Peyer's patch (tissue), 4 donors: ENCODE data around the gene ART3. TPM values are rescaled to one million over a fixed set of nuclear protein-coding genes. Genes with fewer than 3 reads are reported as not detected.

ENCODE experiments used
- DNase-seq, 3 donors: peaks; one replicate each; pipeline ENCODE4 v3.0.0-alpha.2; 2017 to 2019
- H3K27ac ChIP-seq, 4 donors: fragments of 200-600 bp; sonication (generic); one replicate each; pipeline ENCODE4 v1.5.1; 2016 to 2019
- H3K27me3 ChIP-seq, 2 donors: fragments of 200-600 bp; sonication (generic); one replicate each; pipeline ENCODE4 v1.5.1; 2019
- H3K36me3 ChIP-seq, 3 donors: fragments of 200-600 bp; sonication (generic); one replicate each; pipeline ENCODE4 v1.5.1; 2016 to 2019
- H3K4me1 ChIP-seq, 4 donors: fragments of 200-600 bp; sonication (generic); one replicate each; pipeline ENCODE4 v1.5.1; 2016 to 2019
- H3K4me3 ChIP-seq, 4 donors: fragments of 200-600 bp; sonication (generic); 1 replicate in 3 of 4; 2 replicates in 1 of 4; pipeline ENCODE4 v1.5.1; 2016 to 2019; ENCODE audit warnings: mild to moderate bottlenecking in 1 of 4
- H3K9me3 ChIP-seq, 4 donors: fragments of 200-600 bp; sonication (generic); one replicate each; pipeline ENCODE4 v1.5.1; 2016 to 2019; ENCODE audit warnings: mild to moderate bottlenecking in 1 of 4
- CTCF ChIP-seq, 6 experiments: fragments of 450-650 bp in 4 of 6; fragments of 200-600 bp in 2 of 6; sonication (generic) in 1 of 6; IDR thresholded peaks; one replicate each; pipeline ENCODE4 v1.5.1; 2017 to 2019; ENCODE audit warnings: antibody characterized with exemption in 6 of 6, mild to moderate bottlenecking in 3 of 6, moderate library complexity in 1 of 6
- POLR2A ChIP-seq, 2 donors: fragments of 450-650 bp; IDR thresholded peaks; one replicate each; pipeline ENCODE4 v1.5.1; 2017; ENCODE audit warnings: antibody characterized with exemption in 2 of 2, mild to moderate bottlenecking in 2 of 2, moderate library complexity in 2 of 2
- total RNA-seq, 4 donors: library from RNA; depleted of rRNA; stranded (reverse); fragments of >200 nt; gene quantifications; one replicate each; pipeline ENCODE4 v1.1.0, GENCODE V29; 2016

The ART3 gene
- total RNA-seq, 4 donors from 2014 or later: 0.85 TPM; not detected in 3

DNA sequence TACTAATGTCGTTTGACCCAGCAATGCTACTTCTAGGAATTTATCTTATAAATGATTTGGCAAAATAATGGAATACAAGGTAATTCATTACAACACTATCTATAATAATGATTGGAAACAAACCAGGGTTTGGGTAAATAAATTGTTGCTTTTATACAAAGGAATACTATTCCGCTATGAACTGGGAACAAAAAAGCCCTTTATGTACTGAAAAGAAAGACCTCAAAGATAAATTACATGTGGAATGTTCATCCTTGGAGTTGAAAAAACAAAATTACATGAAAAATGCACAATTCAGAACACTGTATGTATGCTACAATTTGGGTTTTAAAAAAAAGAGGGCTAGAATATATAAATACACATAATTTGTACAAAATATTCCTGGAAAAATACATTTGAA is 78.8 kb downstream of the ART3 start:
- TF ChIP-seq POLR2A (IDR thresholded peaks at IDR 0.05): no peak
- no peak for TF ChIP-seq CTCF (IDR thresholded peaks at IDR 0.05)
- no peak overlapping the region for H3K27ac ChIP-seq
- DNase-seq: no peak
- no peaks in the 10 kb centered on the region for H3K27me3 ChIP-seq
- peaks cover 0 to 9% (median 0%) of the 10 kb centered on the region in 4 donors for H3K4me1 ChIP-seq
- no peak overlapping the region for H3K4me3 ChIP-seq
- H3K36me3 ChIP-seq: peaks cover 0 to 6% (median 0%) of the 10 kb centered on the region in 3 donors
- H3K9me3 ChIP-seq: no peaks in the 10 kb centered on the region

DNA sequence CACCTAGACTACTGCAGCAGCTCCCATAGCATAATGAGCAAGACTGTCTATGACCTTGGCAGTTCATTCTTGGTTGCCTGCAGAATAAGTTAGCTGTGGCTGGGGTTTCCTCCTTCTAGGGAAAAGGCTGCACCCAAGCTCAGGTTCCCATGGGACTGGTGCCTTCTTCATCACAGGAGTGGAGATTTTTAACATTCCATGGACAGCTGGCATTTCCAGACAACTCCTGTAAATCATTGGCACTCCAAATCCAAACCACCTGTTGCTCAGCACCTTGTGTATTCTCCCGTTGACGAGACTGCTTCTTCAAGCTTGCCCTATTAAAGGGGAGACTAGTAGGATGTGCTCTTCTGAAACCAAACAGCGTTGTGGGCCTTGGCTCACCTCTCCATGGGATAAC is 81.5 kb downstream of the ART3 start:
- Histone ChIP-seq H3K27me3 (no peaks in the 10 kb centered on the region), H3K36me3 (peaks cover 0 to 31% (median 0%) of the 10 kb centered on the region in 3 donors), H3K9me3 (no peaks in the 10 kb centered on the region), H3K4me3 (no peak overlapping the region), H3K4me1 (no peaks in the 10 kb centered on the region), H3K27ac (no peak overlapping the region)
- no peak for TF ChIP-seq CTCF (IDR thresholded peaks at IDR 0.05)
- TF ChIP-seq POLR2A (IDR thresholded peaks at IDR 0.05): no peak
- no peak for DNase-seq

GRCh38 chr4:76156635-76157034 is 82.1 kb downstream of the ART3 start:
- no peaks in the 10 kb centered on the region for H3K4me1 ChIP-seq
- no peak for DNase-seq
- no peak overlapping the region for H3K27ac ChIP-seq

GRCh38 chr4:76160355-76160754 is 85.8 kb downstream of the ART3 start:
- Histone ChIP-seq H3K27me3 (no peaks in the 10 kb centered on the region), H3K4me3 (no peak overlapping the region), H3K36me3 (peaks cover 0 to 74% (median 0%) of the 10 kb centered on the region in 3 donors), H3K9me3 (no peaks in the 10 kb centered on the region), H3K27ac (no peak overlapping the region), H3K4me1 (no peaks in the 10 kb centered on the region)
- DNase-seq: no peak
- no peak for TF ChIP-seq CTCF (IDR thresholded peaks at IDR 0.05)
- TF ChIP-seq POLR2A (IDR thresholded peaks at IDR 0.05): no peak

More at GRCh38 chr4:76156635-76157034, 82.1 kb downstream of the ART3 start:
- H3K27me3 ChIP-seq: no peaks in the 10 kb centered on the region
- peaks cover 0 to 38% (median 0%) of the 10 kb centered on the region in 3 donors for H3K36me3 ChIP-seq
- no peak overlapping the region for H3K4me3 ChIP-seq
- no peaks in the 10 kb centered on the region for H3K9me3 ChIP-seq
- no peak for TF ChIP-seq CTCF (IDR thresholded peaks at IDR 0.05)
- TF ChIP-seq POLR2A (IDR thresholded peaks at IDR 0.05): no peak

Other genes with a start within 250 kb of the ART3 start
- gene PPEF2, start 172.3 kb upstream of the ART3 start, total RNA-seq: under 1 TPM in 1 of 4 donors, not detected in 3; 0.54 TPM
- gene NAAA, start 133.7 kb upstream of the ART3 start, total RNA-seq: 100 to 1,000 TPM in 3 of 4 donors, 10 to 100 TPM in 1; 81.7 to 434 (median 177) TPM
- 10 to 100 TPM; 21.2 to 63.5 (median 24.2) TPM for gene SDAD1, start 83.8 kb upstream of the ART3 start, total RNA-seq
- gene CXCL9, start 67.2 kb upstream of the ART3 start, total RNA-seq: 1 to 10 TPM in 1 of 4 donors, under 1 TPM in 2, not detected in 1; 0.35 to 5.0 (median 0.94) TPM
- gene CXCL10, start 51.2 kb upstream of the ART3 start, total RNA-seq: 1 to 10 TPM in 1 of 4 donors, not detected in 3; 1.8 TPM
- gene CXCL11, start 38.6 kb upstream of the ART3 start, total RNA-seq: not detected
- gene NUP54, start 73.7 kb downstream of the ART3 start, total RNA-seq: 10 to 100 TPM; 15.6 to 32.2 (median 23.9) TPM
- gene SCARB2, start 139.1 kb downstream of the ART3 start, total RNA-seq: 100 to 1,000 TPM in 3 of 4 donors, 10 to 100 TPM in 1; 40.4 to 225 (median 170) TPM
- 10 to 100 TPM in 1 of 4 donors, 1 to 10 TPM in 2, under 1 TPM in 1; 0.83 to 13.9 (median 7.6) TPM for gene FAM47E, start 177.0 kb downstream of the ART3 start, total RNA-seq
- 10 to 100 TPM in 3 of 4 donors, not detected in 1; 32.0 to 72.9 (median 50.4) TPM for gene STBD1, start 232.0 kb downstream of the ART3 start, total RNA-seq